HepG2 (cell line): Measurements from ENCODE around the gene SNPH. TPM values are rescaled to one million over a fixed set of nuclear protein-coding genes. Genes with fewer than 3 reads are reported as not detected.

Source experiments
- BRCA1 ChIP-seq: sonication (generic); formaldehyde crosslinking; IDR thresholded peaks from 2 replicates; pipeline ENCODE4 v1.4.0; 2020; ENCODE audit warnings: missing genetic modification reagents
- EP300 ChIP-seq, 3 experiments: sonication (generic) in 1 of 3; formaldehyde crosslinking in 1 of 3; IDR thresholded peaks; 2 replicates each; pipeline versions ENCODE4 v1.5.1 to v1.6.1; 2011 to 2020; ENCODE audit warnings: low read depth in 2 of 3, low read length in 2 of 3, borderline replicate concordance in 1 of 3, improper control_type of control experiment in 1 of 3, mild to moderate bottlenecking in 1 of 3, missing genetic modification reagents in 1 of 3, moderate library complexity in 1 of 3
- LCORL ChIP-seq, 2 experiments: fragments of 450-650 bp in 1 of 2; sonication (generic) in 1 of 2; formaldehyde crosslinking in 1 of 2; IDR thresholded peaks; 2 replicates each; pipeline versions ENCODE4 v1.5.0 to v1.6.1; 2017 to 2020; ENCODE audit warnings: antibody characterized with exemption in 1 of 2, missing genetic modification reagents in 1 of 2
- NAIF1 ChIP-seq: sonication (generic); formaldehyde crosslinking; IDR thresholded peaks from 2 replicates; pipeline ENCODE4 v1.5.0; 2020; ENCODE audit warnings: mild to moderate bottlenecking, missing genetic modification reagents, borderline replicate concordance
- NFKBIZ ChIP-seq: IDR thresholded peaks from 2 replicates; pipeline ENCODE4 v1.6.1; 2018; ENCODE audit warnings: missing genetic modification reagents, missing compliant biosample characterization
- NONO ChIP-seq, 2 experiments: fragments of 450-650 bp in 1 of 2; sonication (generic) in 1 of 2; formaldehyde crosslinking in 1 of 2; IDR thresholded peaks in 1 of 2; conservative IDR thresholded peaks in 1 of 2; 2 replicates each; pipeline versions ENCODE4 v1.6.1 to v1.8.0; 2017 to 2022; ENCODE audit warnings: mild to moderate bottlenecking in 1 of 2, missing genetic modification reagents in 1 of 2, moderate library complexity in 1 of 2
- POGZ ChIP-seq: sonication (generic); formaldehyde crosslinking; IDR thresholded peaks from 2 replicates; pipeline ENCODE4 v1.4.0; 2020; ENCODE audit warnings: mild to moderate bottlenecking, missing genetic modification reagents
- REPIN1 ChIP-seq: sonication (generic); formaldehyde crosslinking; IDR thresholded peaks from 2 replicates; pipeline ENCODE4 v1.8.0; 2022; ENCODE audit warnings: missing genetic modification reagents, low read depth, mild to moderate bottlenecking, borderline replicate concordance
- SIN3A ChIP-seq: IDR thresholded peaks from 2 replicates; pipeline ENCODE4 v1.6.1; 2011; ENCODE audit warnings: low read depth, mild to moderate bottlenecking, control low read depth, low read length, borderline replicate concordance
- SOX5 ChIP-seq: IDR thresholded peaks from 2 replicates; pipeline ENCODE4 v1.6.1; 2016; ENCODE audit warnings: borderline replicate concordance
- ZBTB7A ChIP-seq: sonication (generic); formaldehyde crosslinking; IDR thresholded peaks from 2 replicates; pipeline ENCODE4 v1.8.0; 2022; ENCODE audit warnings: mild to moderate bottlenecking, missing genetic modification reagents
- ZNF484 ChIP-seq: sonication (generic); formaldehyde crosslinking; IDR thresholded peaks from 2 replicates; pipeline ENCODE4 v1.5.1; 2020; ENCODE audit warnings: mild to moderate bottlenecking, low read depth, missing genetic modification reagents, borderline replicate concordance
- ZNF563 ChIP-seq: sonication (generic); formaldehyde crosslinking; IDR thresholded peaks from 2 replicates; pipeline ENCODE4 v1.8.0; 2022; ENCODE audit warnings: mild to moderate bottlenecking, moderate library complexity, missing genetic modification reagents
- ZNF564 ChIP-seq: sonication (generic); formaldehyde crosslinking; IDR thresholded peaks from 2 replicates; pipeline ENCODE4 v1.8.1; 2023; ENCODE audit warnings: mild to moderate bottlenecking, missing genetic modification reagents
- ZNF598 ChIP-seq: sonication (generic); formaldehyde crosslinking; IDR thresholded peaks from 2 replicates; pipeline ENCODE4 v1.5.1; 2020; ENCODE audit warnings: mild to moderate bottlenecking, missing genetic modification reagents, borderline replicate concordance
- ZNF761 ChIP-seq: sonication (generic); formaldehyde crosslinking; conservative IDR thresholded peaks from 2 replicates; pipeline ENCODE4 v1.4.0; 2020; ENCODE audit warnings: mild to moderate bottlenecking, missing genetic modification reagents
- polyA plus RNA-seq, 8 experiments: library from polyadenylated mRNA; depleted of rRNA in 3 of 8; stranded (reverse) in 7 of 8; unstranded in 1 of 8; fragments of >200 nt; fragmentation: Illumina TruSeq in 4 of 8; extraction: Trizol in 4 of 8; gene quantifications; 2 replicates each; pipeline versions ENCODE4 v1.2.1 to v1.2.3, GENCODE V29; 2011 to 2016; ENCODE audit warnings: low read depth in 4 of 8, missing spikeins in 1 of 8, mixed read lengths in 1 of 8; ENCODE audit not compliant: insufficient read depth in 1 of 8
- total RNA-seq, 5 experiments: library from RNA; depleted of rRNA; stranded (reverse); fragments of >200 nt; fragmentation: Illumina TruSeq; extraction: Trizol; gene quantifications; 2 replicates each; pipeline ENCODE4 v1.2.3, GENCODE V29; 2016; ENCODE audit warnings: low read depth in 1 of 5
- TF ChIP-seq, protein P1 (sequence below): sonication (generic); formaldehyde crosslinking; IDR thresholded peaks from 2 replicates; pipeline ENCODE4 v1.8.1; 2023; ENCODE audit warnings: mild to moderate bottlenecking, missing genetic modification reagents
- TF ChIP-seq, protein P2 (sequence below): IDR thresholded peaks from 2 replicates; pipeline ENCODE4 v1.6.1; 2016
- TF ChIP-seq, protein P3 (sequence below): sonication (generic); formaldehyde crosslinking; IDR thresholded peaks from 2 replicates; pipeline ENCODE4 v1.4.0; 2020; ENCODE audit warnings: mild to moderate bottlenecking, missing genetic modification reagents, borderline replicate concordance
- TF ChIP-seq, protein P4 (sequence below): IDR thresholded peaks from 2 replicates; pipeline ENCODE4 v1.6.1; 2012; ENCODE audit warnings: inconsistent platforms
- TF ChIP-seq, protein P5 (sequence below): IDR thresholded peaks from 2 replicates; pipeline ENCODE4 v1.6.1; 2016; ENCODE audit warnings: mild to moderate bottlenecking

SNPH gene
- total and polyA plus RNA-seq, 2 of the 13 experiments (the other 11 are each of a cell fraction or from before 2014, with no cell fraction given) = 0.09 TPM; not detected in 1

DNA sequence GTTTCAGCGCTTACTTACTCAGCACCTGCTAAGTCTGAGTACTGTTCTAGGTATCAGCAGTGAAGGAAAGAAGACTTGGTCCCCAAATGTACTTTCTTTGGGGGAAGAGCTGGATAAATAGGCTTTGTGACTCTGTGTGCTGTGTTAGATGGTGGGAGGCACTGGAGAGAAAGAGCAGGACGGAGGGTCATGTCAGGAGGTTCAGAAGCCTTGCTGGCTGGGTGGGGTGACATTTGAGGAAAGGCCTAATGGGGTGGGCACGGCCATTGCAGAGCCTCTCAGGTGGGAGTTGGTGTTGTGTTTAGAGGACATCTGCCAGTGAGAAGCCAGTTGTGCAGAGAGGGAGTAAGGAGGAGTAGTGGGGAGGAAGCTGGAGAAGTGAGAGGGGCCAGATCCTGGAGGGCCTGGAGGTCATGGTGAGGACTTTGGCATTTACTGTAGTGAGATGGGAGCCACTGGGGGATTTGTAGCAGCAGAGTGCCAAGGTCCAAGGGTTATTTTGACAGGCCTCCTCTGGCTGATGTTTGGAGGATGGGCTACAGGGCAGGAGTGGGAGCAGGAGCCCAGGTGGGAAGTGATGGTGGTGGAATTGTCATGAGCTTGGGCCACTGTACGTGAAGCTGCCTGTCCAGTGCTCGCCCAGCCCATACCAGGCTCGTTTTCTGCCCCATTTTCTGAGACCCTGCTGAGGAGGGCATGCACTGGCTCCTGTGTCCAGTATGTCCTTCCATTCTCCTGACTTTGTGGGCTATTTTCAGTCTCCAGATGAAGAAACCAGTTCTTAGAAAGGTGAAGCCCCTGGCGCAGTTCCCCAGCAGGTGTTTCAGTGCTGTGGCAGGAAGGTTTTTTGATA lies 62.0 kb downstream of the SNPH start (continued):
- TF ChIP-seq, protein P1, sequence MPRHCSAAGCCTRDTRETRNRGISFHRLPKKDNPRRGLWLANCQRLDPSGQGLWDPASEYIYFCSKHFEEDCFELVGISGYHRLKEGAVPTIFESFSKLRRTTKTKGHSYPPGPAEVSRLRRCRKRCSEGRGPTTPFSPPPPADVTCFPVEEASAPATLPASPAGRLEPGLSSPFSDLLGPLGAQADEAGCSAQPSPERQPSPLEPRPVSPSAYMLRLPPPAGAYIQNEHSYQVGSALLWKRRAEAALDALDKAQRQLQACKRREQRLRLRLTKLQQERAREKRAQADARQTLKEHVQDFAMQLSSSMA (CRISPR knock-in tag) = peak; percentile 59; the same call in 1 of the 2 replicates
- TF ChIP-seq ZNF563 = no peak
- TF ChIP-seq, protein P2, sequence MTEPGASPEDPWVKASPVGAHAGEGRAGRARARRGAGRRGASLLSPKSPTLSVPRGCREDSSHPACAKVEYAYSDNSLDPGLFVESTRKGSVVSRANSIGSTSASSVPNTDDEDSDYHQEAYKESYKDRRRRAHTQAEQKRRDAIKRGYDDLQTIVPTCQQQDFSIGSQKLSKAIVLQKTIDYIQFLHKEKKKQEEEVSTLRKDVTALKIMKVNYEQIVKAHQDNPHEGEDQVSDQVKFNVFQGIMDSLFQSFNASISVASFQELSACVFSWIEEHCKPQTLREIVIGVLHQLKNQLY (CRISPR knock-in tag) = peak; percentile 85; the same call in 1 of the 2 replicates
- no peak for TF ChIP-seq NAIF1 (CRISPR knock-in tag)
- TF ChIP-seq ZNF484 = no peak
- TF ChIP-seq, protein P3, sequence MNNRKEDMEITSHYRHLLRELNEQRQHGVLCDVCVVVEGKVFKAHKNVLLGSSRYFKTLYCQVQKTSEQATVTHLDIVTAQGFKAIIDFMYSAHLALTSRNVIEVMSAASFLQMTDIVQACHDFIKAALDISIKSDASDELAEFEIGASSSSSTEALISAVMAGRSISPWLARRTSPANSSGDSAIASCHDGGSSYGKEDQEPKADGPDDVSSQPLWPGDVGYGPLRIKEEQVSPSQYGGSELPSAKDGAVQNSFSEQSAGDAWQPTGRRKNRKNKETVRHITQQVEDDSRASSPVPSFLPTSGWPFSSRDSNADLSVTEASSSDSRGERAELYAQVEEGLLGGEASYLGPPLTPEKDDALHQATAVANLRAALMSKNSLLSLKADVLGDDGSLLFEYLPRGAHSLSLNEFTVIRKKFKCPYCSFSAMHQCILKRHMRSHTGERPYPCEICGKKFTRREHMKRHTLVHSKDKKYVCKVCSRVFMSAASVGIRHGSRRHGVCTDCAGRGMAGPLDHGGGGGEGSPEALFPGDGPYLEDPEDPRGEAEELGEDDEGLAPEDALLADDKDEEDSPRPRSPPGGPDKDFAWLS (CRISPR knock-in tag) = peak; percentile 36; the same call in 1 of the 2 replicates
- TF ChIP-seq, protein P4, sequence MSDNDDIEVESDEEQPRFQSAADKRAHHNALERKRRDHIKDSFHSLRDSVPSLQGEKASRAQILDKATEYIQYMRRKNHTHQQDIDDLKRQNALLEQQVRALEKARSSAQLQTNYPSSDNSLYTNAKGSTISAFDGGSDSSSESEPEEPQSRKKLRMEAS = peak; percentile 48; the same call in 1 of the 2 replicates
- TF ChIP-seq BRCA1 (CRISPR knock-in tag) = no peak
- 0 out of 2 replicates have a peak, but pooled peaks have one; percentile 36 for TF ChIP-seq LCORL (IDR thresholded peaks at IDR 0.05)
- TF ChIP-seq LCORL (CRISPR knock-in tag; IDR thresholded peaks at IDR 0.05) = peak; percentile 88
- no peak for TF ChIP-seq NONO (IDR thresholded peaks at IDR 0.05)
- TF ChIP-seq NONO (CRISPR knock-in tag; conservative IDR thresholded peaks at IDR 0.05) = peak; percentile 67
- TF ChIP-seq EP300 (IDR thresholded peaks at IDR 0.05; ENCODE audit: low read depth in 2 of 2, low read length in 2 of 2) = peak in 1 of 2 experiments; percentile 67; a peak in 1 of 4 replicates
- peak; percentile 23; the same call in 1 of the 2 replicates for TF ChIP-seq EP300 (CRISPR knock-in tag; IDR thresholded peaks at IDR 0.05; ENCODE audit: borderline replicate concordance)
- 0 out of 2 replicates have a peak, but pooled peaks have one; percentile 65 for TF ChIP-seq REPIN1 (CRISPR knock-in tag)
- TF ChIP-seq, protein P5, sequence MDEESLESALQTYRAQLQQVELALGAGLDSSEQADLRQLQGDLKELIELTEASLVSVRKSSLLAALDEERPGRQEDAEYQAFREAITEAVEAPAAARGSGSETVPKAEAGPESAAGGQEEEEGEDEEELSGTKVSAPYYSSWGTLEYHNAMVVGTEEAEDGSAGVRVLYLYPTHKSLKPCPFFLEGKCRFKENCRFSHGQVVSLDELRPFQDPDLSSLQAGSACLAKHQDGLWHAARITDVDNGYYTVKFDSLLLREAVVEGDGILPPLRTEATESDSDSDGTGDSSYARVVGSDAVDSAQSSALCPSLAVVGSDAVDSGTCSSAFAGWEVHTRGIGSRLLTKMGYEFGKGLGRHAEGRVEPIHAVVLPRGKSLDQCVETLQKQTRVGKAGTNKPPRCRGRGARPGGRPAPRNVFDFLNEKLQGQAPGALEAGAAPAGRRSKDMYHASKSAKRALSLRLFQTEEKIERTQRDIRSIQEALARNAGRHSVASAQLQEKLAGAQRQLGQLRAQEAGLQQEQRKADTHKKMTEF (CRISPR knock-in tag) = peak; percentile 69; the same call in 1 of the 2 replicates
- TF ChIP-seq NFKBIZ (CRISPR knock-in tag) = peak; percentile 80; the same call in 1 of the 2 replicates
- TF ChIP-seq SIN3A = peak; percentile 86; the same call in 1 of the 2 replicates
- TF ChIP-seq ZNF761 (CRISPR knock-in tag) = peak; percentile 80
- 0 out of 2 replicates have a peak, but pooled peaks have one; percentile 14 for TF ChIP-seq ZBTB7A (CRISPR knock-in tag)
- TF ChIP-seq ZNF564 = 0 out of 2 replicates have a peak, but pooled peaks have one; percentile 28
- 0 out of 2 replicates have a peak, but pooled peaks have one; percentile 46 for TF ChIP-seq ZNF598 (CRISPR knock-in tag)
- TF ChIP-seq SOX5 = peak; percentile 57
- TF ChIP-seq POGZ = peak; percentile 72; the same call in 1 of the 2 replicates
